Colonic mucosa (tissue), 4 donors: ENCODE data around the gene MAN1A1. TPM values are rescaled to one million over a fixed set of nuclear protein-coding genes. Genes with fewer than 3 reads are reported as not detected.

Experiments
- DNase-seq: peaks from one replicate; pipeline ENCODE4 v3.0.0-alpha.2; 2020
- H3K27ac ChIP-seq: fragments of 200-600 bp; one replicate; pipeline ENCODE4 v1.8.0; 2021
- H3K27me3 ChIP-seq: fragments of 200-600 bp; one replicate; pipeline ENCODE4 v1.8.0; 2021
- H3K36me3 ChIP-seq: fragments of 200-600 bp; one replicate; pipeline ENCODE4 v1.8.0; 2021
- H3K4me1 ChIP-seq: fragments of 200-600 bp; one replicate; pipeline ENCODE4 v1.8.0; 2021; ENCODE audit warnings: mild to moderate bottlenecking
- H3K4me3 ChIP-seq: fragments of 200-600 bp; one replicate; pipeline ENCODE4 v1.8.0; 2021
- H3K9ac ChIP-seq, 2 donors: one replicate each; pipeline ENCODE4 v1.7.0; 2013; ENCODE audit warnings: control low read depth in 2 of 2, low read depth in 2 of 2, low read length in 2 of 2
- H3K9me3 ChIP-seq: fragments of 200-600 bp; one replicate; pipeline ENCODE4 v1.8.0; 2021
- CTCF ChIP-seq: fragments of 200-600 bp; IDR thresholded peaks from one replicate; pipeline ENCODE4 v1.8.0; 2022; ENCODE audit warnings: antibody characterized with exemption, mild to moderate bottlenecking
- intact Hi-C: fragments of 100-400 bp; cut with DNase I; formaldehyde crosslinking; loops from one replicate; pipeline ENCODE4 v1.14.1; 2022
- total RNA-seq, 2 donors: library from RNA; stranded (reverse); fragmentation: NEBNext Ultra II Directional in 1 of 2; extraction: Animal tissue kit (Norgen Biotek cat#: 25700) in 1 of 2; gene quantifications; one replicate each; pipeline ENCODE4 v1.2.1, GENCODE V29; 2021
- donor health status: healthy.
- donor health status: DM: no; HTN: no; CAD: no.
- donor health status: DM: no; HTN: no; CAD: no.

MAN1A1 gene
- total RNA-seq, 2 donors from 2014 or later = 43.5 to 77.1 TPM

- Histone ChIP-seq H3K9me3 (no peaks in the 10 kb centered on the region), H3K36me3 (no peaks in the 10 kb centered on the region), H3K27ac (no peak overlapping the region), H3K4me1 (no peaks in the 10 kb centered on the region), H3K9ac (no peak overlapping the region), H3K4me3 (no peak overlapping the region), H3K27me3 (no peaks in the 10 kb centered on the region)
- no peak for TF ChIP-seq CTCF
- intact Hi-C loops = no loop called here
- DNase-seq = no peak
Observed at GRCh38 chr6:119290306-119290705, 59.3 kb downstream of the MAN1A1 start.

DNA sequence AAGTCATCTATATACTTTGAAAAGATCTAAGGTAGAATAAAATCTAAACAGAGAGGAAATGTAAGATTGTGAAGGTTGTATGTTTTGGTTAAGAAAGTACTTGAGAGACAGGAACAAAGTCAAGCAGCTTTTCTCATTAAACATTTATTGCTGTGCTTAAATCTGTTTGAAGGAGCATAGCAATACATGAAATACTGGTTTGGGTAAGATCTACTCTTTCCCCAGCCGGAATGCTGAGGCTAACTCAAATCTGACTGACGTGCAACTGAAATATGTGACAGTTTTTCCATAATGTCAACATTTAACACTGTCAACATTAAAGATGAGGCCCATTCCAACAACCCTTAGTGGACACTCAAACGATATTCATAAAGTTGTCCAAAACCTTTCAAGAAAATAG is 59.9 kb downstream of the MAN1A1 start:
- DNase-seq = no peak
- Histone ChIP-seq H3K27ac (no peak overlapping the region), H3K9me3 (no peaks in the 10 kb centered on the region), H3K27me3 (no peaks in the 10 kb centered on the region), H3K4me3 (no peak overlapping the region), H3K36me3 (no peaks in the 10 kb centered on the region), H3K4me1 (no peaks in the 10 kb centered on the region), H3K9ac (no peak overlapping the region)
- no peak for TF ChIP-seq CTCF
- intact Hi-C loops = no loop called here

DNA sequence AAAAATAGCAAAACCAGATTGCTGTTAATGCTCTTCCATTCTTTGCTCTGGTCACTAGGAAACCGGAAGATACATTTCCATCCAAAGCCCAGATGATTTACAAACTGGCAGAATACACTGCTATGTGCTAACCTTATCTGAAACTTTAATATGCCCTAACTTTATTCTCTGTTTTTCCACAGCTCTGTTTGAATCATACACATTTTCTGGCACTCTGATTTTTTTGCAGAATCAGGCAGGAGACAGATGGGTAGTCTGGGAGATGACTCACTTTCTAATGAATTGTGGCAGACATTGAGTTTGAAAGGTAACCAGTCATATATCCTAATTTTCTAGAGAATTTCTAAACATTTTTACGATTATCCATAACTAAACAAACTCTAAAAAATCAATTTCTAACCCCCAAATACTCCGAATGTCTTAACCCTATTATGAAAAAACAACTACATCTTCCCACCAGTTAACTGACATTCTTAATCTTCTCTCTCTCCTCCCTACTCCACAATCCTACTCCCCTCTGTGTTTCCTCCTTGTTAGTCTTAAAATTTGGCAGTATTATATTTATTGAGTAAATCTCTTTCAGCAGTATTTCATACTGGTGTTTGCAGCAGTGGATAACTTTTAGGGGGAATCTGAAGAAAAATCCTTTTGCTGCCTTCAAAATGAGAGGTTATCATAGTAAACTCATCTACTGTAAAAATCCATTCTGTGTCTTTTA is 63.5 kb downstream of the MAN1A1 start:
- TF ChIP-seq CTCF = no peak
- H3K4me3 ChIP-seq = no peak overlapping the region
- H3K9ac ChIP-seq = no peak overlapping the region
- H3K27me3 ChIP-seq = no peaks in the 10 kb centered on the region
- no peak for DNase-seq
- no peak overlapping the region for H3K27ac ChIP-seq
- H3K9me3 ChIP-seq = no peaks in the 10 kb centered on the region
- H3K36me3 ChIP-seq = no peaks in the 10 kb centered on the region
- intact Hi-C loops = no loop called here
- H3K4me1 ChIP-seq = no peaks in the 10 kb centered on the region

DNA sequence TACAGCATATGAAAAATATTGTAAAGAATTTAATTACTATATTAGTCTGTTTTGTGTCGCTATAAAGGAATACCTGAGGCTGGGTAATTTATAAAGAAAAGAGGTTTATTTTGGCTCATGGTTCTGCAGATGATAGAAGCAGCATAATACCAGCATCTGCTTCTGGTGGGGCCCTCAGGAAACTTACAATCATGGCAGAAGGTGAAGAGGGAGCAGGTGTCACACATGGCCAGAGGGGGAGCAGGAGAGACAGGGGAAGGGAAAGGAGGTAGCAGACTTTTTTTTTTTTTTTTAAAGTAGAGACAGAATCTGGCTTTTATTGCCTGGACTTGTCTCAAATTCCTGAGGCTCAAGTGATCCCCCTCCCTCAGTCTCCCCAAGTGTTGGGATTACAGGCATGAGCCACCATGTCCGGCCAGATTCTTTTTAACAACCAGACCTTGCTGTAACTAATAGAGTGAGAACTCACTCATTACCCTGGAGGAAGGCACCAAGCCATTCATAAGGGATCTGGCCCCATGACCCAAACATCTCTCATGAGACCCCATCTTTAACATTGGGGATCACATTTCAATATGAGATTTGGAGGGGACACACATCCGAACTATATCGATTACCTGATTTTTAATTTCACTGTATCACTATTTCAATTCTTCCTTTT is 64.6 kb downstream of the MAN1A1 start:
- Histone ChIP-seq H3K27me3 (no peaks in the 10 kb centered on the region), H3K36me3 (no peaks in the 10 kb centered on the region), H3K9ac (no peak overlapping the region), H3K4me1 (no peaks in the 10 kb centered on the region), H3K9me3 (no peaks in the 10 kb centered on the region), H3K27ac (no peak overlapping the region), H3K4me3 (no peak overlapping the region)
- no peak for DNase-seq
- TF ChIP-seq CTCF = no peak
- intact Hi-C loops = no loop called here

GRCh38 chr6:119283979-119284545 is 65.5 kb downstream of the MAN1A1 start:
- Histone ChIP-seq H3K9me3 (no peaks in the 10 kb centered on the region), H3K4me1 (no peaks in the 10 kb centered on the region), H3K27me3 (no peaks in the 10 kb centered on the region), H3K27ac (no peak overlapping the region), H3K9ac (no peak overlapping the region), H3K36me3 (no peaks in the 10 kb centered on the region), H3K4me3 (no peak overlapping the region)
- TF ChIP-seq CTCF = no peak
- no peak for DNase-seq
- intact Hi-C loops = no loop called here
